ENCODE results near the gene SLC41A3. TPM values are rescaled to one million over a fixed set of nuclear protein-coding genes. Genes with fewer than 3 reads are reported as not detected.

The SLC41A3 gene
- total and polyA plus RNA-seq, 2 of the 8 experiments (the other 6 are each of a cell fraction or from before 2014, with no cell fraction given), result 30.2 to 56.4 TPM

DNA sequence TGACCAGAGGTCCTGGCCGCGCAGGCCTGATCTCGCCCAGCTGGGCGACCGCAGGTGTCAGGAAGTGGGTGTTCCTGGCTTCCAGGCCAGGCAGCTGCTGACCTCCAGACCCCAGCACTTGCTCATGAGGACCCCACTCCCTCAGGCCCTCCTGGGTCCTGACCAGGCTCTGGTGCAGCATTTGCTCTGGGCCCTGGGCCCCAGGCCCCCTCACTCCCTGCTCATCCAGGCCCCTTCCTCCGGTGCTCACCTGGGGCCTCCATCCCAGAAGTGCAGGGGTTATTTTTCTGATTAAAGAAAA is 122.7 kb downstream of the SLC41A3 start:
- Histone ChIP-seq H2BK15ac (ENCODE audit: low read length) (no peak overlapping the region), H4K8ac (ENCODE audit: extremely low read depth, insufficient read depth, low read length) (no peak overlapping the region), H2BK120ac (replicated peaks; ENCODE audit: low read depth, low read length) (no peak overlapping the region), H3K79me2 (ENCODE audit: control insufficient read depth in 1 of 2, insufficient read depth in 2 of 2, low read length in 2 of 2) (no peaks in the 10 kb centered on the region), H2BK20ac (ENCODE audit: low read length) (no peak overlapping the region), H3K4ac (replicated peaks; ENCODE audit: insufficient read length, low read depth, low read length) (no peak overlapping the region), H3K9ac (replicated peaks in 1 of 4; ENCODE audit: extremely low read depth in 1 of 4, low read depth in 3 of 4, low read length in 3 of 4) (no peak overlapping the region), H3K23me2 (ENCODE audit: low read depth, low read length) (no peaks in the 10 kb centered on the region), H3K9me3 (ENCODE audit: insufficient read depth in 2 of 2, low read depth in 1 of 2, low read length in 1 of 2) (no peaks in the 10 kb centered on the region), H3K4me2 (ENCODE audit: insufficient read depth in 1 of 2, low read depth in 2 of 2, low read length in 2 of 2) (no peak overlapping the region), H2BK5ac (ENCODE audit: low read depth, low read length) (no peak overlapping the region), H2AFZ (ENCODE audit: low read length) (no peak overlapping the region), H3K23ac (ENCODE audit: insufficient read length) (no peak overlapping the region), H3K4me1 (replicated peaks in 1 of 4; ENCODE audit: control insufficient read depth in 3 of 4, insufficient read depth in 4 of 4, low read length in 3 of 4) (no peaks in the 10 kb centered on the region), H3K56ac (replicated peaks; ENCODE audit: insufficient read length, low read depth, low read length) (no peak overlapping the region), H3K14ac (ENCODE audit: insufficient read length) (no peak overlapping the region), H4K91ac (replicated peaks; ENCODE audit: insufficient read length, low read length) (no peak overlapping the region), H2AK5ac (ENCODE audit: low read depth, low read length) (no peak overlapping the region), H2BK12ac (ENCODE audit: low read depth, low read length) (no peak overlapping the region), H3K4me3 (ENCODE audit: extremely low read depth in 1 of 4, insufficient read depth in 2 of 4, low read depth in 3 of 4, low read length in 4 of 4) (no peak overlapping the region), H3K18ac (ENCODE audit: extremely low read depth, low read length) (no peak overlapping the region), H3K36me3 (ENCODE audit: control insufficient read depth in 2 of 4, insufficient read depth in 4 of 4, low read length in 3 of 4) (no peaks in the 10 kb centered on the region), H3K79me1 (ENCODE audit: low read depth, low read length) (no peaks in the 10 kb centered on the region), H3K27ac (ENCODE audit: low read depth, low read length) (no peak overlapping the region), H4K5ac (ENCODE audit: insufficient read length, low read depth, low read length) (no peak overlapping the region), H3K27me3 (replicated peaks in 1 of 4; ENCODE audit: control insufficient read depth in 3 of 4, extremely low read depth in 1 of 4, insufficient read depth in 3 of 4, low read length in 3 of 4) (0 out of 7 replicates have a peak, but pooled peaks cover 0 to 3% (median under 1%) of the 10 kb centered on the region in 4 experiments), H4K20me1 (replicated peaks in 1 of 2; ENCODE audit: control insufficient read depth in 1 of 2, insufficient read depth in 2 of 2, low read length in 2 of 2) (no peaks in the 10 kb centered on the region)
- ChIA-PET POLR2A (ENCODE audit: partially characterized antibody) (no interaction called here), CTCF (ENCODE audit: partially characterized antibody) (interaction anchor here (0.8 to 1.7 kb wide), 2 partner anchors 11 to 32 kb away, joined by 3 to 4 read pairs; no protein-coding TSS in a partner anchor)
- 83% methylated on average over 6 of the region's 6 CpGs; no CpG with 5 or more reads in 1 of the 2 experiments for WGBS, 2 experiments (ENCODE audit: extremely low coverage in 1 of 2, insufficient coverage in 1 of 2, insufficient read length in 1 of 2, insufficient replicate concordance in 2 of 2, low coverage in 1 of 2, low lambda C conversion rate in 2 of 2, missing lambda C conversion rate in 1 of 2)
- FAIRE-seq, result no peak
- DNase-seq (ENCODE audit: low read depth in 1 of 2, low spot score in 2 of 2), result no peak
- no peak for TF ChIP-seq KDM4A (IDR thresholded peaks at IDR 0.05; ENCODE audit: low read depth, low read length, severe bottlenecking)
- TF ChIP-seq ASH2L (IDR thresholded peaks at IDR 0.05; ENCODE audit: low read length), result no peak
- TF ChIP-seq EP300 (IDR thresholded peaks at IDR 0.05; ENCODE audit: borderline replicate concordance in 1 of 2, low read depth in 2 of 2, low read length in 2 of 2), result no peak
- no peak for TF ChIP-seq CBX5 (IDR thresholded peaks at IDR 0.05; ENCODE audit: low read depth, low read length)
- TF ChIP-seq, protein P1, sequence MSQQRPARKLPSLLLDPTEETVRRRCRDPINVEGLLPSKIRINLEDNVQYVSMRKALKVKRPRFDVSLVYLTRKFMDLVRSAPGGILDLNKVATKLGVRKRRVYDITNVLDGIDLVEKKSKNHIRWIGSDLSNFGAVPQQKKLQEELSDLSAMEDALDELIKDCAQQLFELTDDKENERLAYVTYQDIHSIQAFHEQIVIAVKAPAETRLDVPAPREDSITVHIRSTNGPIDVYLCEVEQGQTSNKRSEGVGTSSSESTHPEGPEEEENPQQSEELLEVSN (IDR thresholded peaks at IDR 0.05), result no peak
- TF ChIP-seq RBBP5 (IDR thresholded peaks at IDR 0.05; ENCODE audit: borderline replicate concordance, low read depth, low read length), result no peak
- TF ChIP-seq, protein P2, sequence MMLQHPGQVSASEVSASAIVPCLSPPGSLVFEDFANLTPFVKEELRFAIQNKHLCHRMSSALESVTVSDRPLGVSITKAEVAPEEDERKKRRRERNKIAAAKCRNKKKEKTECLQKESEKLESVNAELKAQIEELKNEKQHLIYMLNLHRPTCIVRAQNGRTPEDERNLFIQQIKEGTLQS (IDR thresholded peaks at IDR 0.05; ENCODE audit: insufficient read depth, low read depth, low read length), result no peak
- TF ChIP-seq RAD21 (IDR thresholded peaks at IDR 0.05 in 1 of 2, conservative IDR thresholded peaks at IDR 0.05 in 1 of 2; ENCODE audit: low read depth in 2 of 2, low read length in 2 of 2), result no peak
- TF ChIP-seq, protein P3, sequence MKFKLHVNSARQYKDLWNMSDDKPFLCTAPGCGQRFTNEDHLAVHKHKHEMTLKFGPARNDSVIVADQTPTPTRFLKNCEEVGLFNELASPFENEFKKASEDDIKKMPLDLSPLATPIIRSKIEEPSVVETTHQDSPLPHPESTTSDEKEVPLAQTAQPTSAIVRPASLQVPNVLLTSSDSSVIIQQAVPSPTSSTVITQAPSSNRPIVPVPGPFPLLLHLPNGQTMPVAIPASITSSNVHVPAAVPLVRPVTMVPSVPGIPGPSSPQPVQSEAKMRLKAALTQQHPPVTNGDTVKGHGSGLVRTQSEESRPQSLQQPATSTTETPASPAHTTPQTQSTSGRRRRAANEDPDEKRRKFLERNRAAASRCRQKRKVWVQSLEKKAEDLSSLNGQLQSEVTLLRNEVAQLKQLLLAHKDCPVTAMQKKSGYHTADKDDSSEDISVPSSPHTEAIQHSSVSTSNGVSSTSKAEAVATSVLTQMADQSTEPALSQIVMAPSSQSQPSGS (IDR thresholded peaks at IDR 0.05; ENCODE audit: low read length), result no peak
- no peak for TF ChIP-seq BCL11A (IDR thresholded peaks at IDR 0.05; ENCODE audit: low read depth in 2 of 2, low read length in 2 of 2)
